ENCODE data around the gene PPP1R12B.
"Not testable (repeated sequence)": the region's sequence is repeated elsewhere in the genome, so short reads cannot be mapped to it uniquely, and the experiment has no call there.

The PPP1R12B gene

DNA sequence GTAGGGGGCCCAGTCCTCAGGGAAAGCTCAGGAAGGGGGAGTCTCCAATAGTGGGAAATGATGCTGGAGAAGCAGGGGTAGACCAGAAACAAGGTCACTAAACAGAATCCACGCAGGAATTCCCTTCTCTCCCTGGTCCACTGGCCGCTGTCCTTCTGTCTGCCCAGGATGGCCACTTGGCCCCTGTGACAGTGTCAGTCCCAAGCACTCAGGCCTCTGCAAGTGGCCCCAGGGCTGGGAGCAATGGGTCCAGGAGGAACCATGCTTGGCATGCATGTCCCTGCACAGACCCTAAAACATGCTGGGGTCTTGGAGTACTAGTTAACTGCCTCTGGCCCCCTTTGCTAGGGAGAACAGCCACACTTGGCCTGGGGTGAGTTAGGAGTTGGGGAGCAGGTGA lies 271.5 kb downstream of the PPP1R12B start:
- DNase-seq = not testable (repeated sequence)

DNA sequence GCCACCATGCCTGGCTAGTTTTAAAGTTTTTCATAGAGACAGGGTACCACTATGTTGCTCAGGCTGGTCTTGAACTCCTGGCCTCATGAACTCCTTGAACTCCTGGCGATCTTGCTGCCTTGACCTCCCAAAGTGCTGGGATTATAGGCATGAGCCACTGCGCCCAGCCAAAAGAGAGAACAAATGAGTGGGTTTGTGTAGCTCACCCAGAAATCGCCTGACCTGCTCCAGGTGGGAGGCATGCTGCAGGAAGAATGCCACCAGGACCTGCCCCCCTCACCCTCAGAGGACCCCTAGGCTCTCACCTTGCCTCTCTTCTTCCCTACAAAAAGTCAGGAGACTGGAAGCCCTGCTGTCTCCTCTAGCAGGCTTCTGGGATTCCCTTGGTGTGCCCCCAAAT lies 272.9 kb downstream of the PPP1R12B start:
- no peak for DNase-seq

DNA sequence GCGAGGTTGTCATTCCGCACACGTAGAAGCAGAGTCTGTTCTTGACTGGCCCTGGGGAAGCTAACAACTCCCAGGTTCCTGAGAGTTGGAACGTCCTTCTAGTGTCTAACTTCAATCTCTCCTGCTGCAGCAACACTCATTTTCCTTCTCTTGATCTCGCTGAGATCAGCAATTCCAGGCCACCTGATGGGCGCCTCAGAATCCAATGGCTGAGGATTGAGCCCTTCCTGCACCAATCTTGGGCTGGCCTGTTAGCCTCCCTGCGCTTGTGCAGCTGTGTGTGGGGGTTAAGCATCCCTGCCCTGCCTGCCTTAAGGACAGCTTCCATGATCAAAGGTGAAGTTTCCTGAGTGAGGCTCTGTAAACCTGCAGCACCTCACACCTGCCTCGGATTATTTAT lies 273.9 kb downstream of the PPP1R12B start:
- DNase-seq = no peak

DNA sequence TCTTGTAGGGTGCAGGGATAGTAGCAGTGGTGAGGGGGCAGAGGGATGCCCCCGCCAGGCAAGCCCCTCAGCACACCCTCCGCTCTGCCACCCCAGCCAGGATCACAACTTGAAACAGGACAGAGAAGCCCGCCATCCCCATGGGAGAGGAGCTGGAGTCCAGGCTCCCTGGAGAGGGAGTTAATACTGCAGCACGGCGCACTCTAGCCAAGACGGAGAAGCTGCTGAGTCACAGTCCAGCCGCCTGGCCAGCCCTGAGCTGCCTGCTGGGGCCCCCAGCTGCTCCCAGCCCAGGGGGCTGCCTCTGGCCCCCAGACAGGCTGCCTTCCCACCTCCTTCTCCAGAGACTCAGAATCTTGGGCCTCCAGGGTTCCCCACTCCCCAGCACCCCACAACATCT lies 274.6 kb downstream of the PPP1R12B start:
- DNase-seq = no peak

DNA sequence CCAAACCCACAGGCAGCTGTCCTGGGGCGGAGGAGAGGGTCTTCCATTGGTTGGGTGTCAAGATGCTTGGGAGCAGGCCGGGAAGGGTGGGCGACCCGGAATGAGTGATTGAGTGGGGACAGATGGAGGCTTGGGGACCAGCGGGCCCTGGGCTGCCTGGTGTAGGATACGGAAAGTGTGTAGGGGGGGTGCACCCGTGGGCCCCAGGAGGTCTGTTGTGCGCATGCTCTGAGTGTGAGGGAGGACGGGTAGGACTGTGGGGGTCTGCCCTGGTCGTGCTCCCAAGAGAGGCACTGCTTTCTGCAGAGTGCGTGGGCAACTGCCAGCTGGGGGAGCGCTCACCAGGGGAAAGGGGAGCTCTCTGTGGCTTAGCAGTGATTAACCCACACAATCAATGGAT lies 275.0 kb downstream of the PPP1R12B start:
- DNase-seq = not testable (repeated sequence)

DNA sequence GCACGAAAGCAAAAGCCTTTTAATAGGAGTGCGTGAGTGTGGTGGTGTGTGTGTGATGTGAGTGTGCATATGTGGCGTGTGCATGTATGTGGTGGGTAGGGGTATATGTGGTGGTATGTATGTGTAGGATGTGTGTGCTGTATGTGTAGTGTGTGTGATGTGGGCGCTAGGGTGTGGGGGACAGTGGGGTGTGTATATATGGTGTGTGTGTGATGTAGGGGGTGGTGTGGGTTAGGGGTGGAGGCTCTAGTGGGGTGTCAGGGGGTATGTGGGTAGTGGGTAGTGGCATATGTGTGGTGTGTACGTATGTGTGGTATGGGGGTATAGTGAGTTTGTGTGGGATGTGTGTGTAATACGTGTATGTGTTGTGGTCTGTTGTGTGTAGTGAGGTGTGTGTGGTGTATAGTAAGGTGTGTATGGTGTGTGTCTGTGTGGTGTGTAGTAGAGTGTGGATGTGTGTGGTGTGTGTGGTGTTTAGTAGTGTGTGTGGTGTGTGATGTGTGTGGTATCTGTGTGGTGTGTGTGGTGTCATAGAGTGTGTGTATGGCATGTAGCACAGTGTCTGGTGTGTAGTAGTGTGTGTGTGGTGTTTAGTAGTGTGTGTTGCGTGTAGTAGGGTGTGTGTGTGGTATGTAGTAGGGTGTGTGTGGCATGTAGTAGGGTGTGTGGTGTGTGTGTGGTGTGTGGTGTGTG lies 275.7 kb downstream of the PPP1R12B start:
- no peak for DNase-seq

DNA sequence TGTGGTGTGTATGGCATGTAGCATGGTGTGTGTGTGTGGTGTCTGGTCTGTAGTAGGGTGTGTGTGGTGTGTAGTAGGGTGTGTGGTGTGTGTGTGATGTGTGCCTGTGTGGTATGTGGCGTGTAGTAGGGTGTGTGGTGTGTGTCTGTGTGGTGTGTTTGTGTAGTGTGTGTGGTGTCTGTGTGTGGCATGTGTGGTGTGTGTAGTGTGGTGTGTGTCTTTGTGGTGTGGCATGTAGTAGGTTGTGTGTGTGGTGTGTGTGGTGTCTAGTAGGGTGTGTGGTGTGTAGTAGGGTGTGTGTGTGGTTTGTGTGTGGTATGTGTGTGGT lies 276.2 kb downstream of the PPP1R12B start:
- DNase-seq = no peak

DNA sequence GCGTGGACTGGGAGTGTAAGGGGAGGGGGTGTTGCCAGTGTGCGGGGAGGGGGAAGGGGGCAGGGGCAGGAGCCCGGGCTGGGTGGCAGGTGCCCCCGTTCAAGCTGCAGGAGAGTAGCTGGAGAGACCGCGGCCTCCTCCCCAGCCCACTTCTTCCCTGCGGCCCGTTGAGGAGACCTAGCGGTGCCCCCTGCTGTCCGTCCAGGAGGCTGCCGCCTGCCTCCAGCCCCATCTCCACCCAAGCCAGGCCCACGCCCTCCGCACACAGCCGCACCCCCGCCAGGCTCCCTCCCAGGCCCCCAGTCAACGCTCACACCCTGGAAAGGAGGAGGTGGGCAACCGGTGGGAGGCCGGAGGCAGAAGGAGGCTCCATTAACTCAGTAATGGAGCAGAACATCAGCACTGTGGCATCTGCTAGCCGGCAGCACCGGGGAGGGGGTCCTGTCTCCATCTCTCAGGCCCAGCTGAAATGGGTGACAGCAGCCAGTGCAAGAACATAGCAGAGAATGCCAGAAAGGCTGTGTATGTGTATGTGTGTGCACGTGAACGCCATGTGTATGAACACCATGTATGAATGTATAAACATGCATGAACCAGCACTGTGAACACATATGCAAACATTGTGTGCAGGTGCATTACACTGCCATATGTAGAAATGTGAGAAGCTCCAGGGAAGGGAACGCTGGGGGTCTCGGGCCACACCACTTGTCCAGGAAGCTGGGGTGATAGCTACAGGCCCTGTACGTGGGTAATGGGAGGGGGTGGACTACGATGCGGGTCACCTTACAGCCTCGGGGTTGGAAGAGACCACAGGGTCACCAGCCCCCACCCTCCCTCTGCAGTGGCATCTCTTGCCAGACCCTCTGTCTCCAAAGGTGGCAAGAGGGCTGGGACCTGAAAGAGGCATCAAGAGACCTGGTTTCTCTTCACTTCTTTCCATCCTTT lies 277.2 kb downstream of the PPP1R12B start:
- DNase-seq = peak; percentile 47

DNA sequence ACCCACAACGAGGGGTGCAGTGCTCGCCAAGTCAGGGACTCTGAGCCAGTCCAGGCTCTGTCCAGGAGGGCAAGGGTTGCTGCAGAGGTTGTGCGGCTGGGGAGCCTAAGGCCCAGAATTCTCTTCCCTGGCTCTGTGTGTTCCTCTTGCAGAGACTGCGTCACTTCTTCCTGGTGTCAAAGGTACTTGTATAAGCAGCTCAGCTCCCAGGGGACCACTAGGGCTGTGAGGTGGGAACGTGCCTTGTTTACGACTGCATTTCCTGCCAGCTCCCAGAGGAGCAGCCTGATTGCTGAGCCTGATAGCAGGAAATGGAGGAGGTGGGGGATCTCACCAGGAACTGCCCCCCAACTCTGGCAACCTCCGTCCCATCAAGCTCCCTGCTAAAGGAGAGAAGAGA lies 278.5 kb downstream of the PPP1R12B start:
- DNase-seq = not testable (repeated sequence)

DNA sequence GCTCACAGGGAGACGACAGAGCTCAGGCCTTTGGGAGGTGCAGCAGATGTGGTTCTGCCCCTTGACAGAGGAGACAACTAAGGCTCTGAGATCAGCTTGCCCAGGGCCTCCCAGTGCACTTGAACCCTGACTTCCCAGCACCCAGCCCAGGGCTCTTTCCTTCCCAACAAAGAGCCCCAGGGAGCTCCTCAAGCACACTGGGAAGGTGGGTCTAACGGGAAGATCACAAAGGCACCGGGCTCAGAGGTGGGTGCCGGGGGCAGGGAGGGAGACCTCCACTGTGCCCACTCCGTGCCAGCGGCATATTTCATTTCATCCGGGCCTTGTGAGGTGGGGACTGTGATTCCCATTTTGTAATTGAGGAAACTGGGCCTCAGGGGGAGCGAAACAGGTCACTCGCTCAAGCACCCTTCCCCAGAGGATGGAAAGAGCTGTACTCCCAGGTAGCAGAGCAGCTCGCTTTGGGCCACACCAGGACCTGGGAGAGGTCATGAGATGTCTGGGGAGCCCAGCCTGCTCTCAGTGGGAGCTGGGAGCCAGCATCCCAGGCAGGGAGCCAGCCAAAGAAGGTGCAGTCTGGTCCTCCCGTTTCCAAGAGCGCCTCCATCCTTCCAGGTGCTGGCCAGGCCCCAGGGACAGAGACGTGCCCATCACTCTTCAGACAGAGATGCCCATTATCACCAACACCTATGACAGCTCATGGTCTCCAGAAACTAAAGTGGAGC lies 279.5 kb downstream of the PPP1R12B start:
- DNase-seq = no peak

DNA sequence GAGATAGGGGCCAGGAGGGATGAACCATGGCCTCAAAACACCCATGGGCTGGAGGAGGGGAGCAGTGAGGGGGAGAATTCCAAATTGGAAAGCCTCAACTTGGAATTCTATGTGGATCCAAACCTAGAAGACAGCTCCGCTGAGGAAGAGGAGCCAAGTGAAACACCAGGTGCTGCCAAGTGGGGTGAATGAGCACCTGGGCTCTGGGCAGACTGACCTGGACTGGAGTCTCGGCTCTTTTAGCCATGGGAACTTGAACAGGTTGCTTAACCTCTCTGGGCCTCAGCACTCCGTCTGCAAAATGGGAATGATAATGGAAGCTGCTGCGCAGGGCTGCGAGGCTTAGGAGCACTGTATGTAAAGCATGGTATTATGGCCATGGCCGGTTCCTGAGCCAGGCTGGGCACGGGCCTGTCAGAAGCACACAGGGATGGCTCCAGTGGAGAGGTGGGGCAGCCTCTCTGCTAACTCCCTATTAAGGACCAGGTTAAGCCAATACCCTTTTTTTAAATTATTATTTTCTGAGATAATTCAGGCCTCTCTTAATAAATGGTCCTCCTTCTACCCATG lies 280.2 kb downstream of the PPP1R12B start:
- no peak for DNase-seq

DNA sequence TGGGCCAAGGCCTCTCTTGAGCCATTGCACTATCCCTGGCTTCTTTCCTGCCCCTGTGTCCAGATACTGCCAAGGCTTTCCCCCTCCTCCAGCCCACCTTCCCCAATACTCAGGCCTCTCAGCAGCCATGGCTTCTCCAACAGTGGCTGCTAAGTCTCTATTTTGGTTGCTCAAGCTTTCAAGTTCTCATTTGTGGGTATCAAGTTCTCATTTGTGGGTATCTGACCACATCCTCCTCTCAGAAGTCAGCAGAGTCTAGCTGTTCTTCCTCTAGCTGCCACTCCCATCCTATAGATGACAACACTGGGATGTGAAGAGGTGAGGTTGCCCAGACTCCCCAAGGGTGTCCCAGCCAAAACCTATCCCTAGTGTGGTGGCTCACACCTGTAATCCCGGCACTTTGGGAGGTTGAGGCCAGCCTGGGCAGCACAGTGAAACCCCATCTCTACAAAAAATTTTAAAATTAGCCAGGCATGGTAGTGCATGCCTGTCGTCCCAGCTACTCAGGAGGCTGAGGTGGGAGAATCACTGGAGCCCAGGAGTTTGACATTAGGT lies 280.8 kb downstream of the PPP1R12B start:
- not testable (repeated sequence) for DNase-seq

DNA sequence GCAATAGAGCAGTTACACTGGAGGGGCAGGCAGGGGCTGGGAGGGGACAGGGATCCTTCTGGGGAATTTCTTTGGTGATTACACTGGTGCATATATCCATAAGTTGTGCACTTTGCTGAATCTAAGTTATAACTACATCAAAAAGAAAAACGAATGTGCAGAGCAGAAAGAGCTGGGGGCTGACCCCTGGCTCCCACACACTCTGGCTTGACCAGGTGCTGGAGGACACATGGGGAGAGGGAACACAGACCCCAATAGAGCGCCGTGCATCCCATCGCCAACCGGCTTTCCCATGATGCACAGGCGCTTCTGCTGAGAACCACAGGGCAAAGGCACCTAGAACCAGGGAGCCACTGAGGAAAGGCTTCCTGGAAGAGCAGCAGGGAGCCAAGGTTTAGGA lies 281.6 kb downstream of the PPP1R12B start:
- DNase-seq = not testable (repeated sequence)

DNA sequence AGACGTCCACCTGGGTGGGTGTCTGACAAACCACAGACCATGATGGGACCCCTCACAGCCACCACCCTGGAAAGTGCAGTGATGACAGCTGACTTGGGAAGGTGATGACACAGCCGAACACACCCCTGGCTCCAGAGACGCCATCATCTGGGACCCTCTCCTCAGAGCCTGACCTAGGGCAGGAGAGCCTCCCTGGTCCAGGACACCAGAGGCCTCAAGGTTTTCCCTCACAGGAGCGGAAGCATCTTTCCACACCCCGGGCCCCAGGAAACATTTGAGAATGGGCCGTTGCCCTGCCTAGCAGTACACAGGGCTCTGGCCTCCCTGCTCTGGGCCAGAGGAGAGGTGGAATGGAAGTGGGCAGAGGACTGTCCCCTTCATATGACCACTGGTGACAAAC lies 282.0 kb downstream of the PPP1R12B start:
- no peak for DNase-seq

DNA sequence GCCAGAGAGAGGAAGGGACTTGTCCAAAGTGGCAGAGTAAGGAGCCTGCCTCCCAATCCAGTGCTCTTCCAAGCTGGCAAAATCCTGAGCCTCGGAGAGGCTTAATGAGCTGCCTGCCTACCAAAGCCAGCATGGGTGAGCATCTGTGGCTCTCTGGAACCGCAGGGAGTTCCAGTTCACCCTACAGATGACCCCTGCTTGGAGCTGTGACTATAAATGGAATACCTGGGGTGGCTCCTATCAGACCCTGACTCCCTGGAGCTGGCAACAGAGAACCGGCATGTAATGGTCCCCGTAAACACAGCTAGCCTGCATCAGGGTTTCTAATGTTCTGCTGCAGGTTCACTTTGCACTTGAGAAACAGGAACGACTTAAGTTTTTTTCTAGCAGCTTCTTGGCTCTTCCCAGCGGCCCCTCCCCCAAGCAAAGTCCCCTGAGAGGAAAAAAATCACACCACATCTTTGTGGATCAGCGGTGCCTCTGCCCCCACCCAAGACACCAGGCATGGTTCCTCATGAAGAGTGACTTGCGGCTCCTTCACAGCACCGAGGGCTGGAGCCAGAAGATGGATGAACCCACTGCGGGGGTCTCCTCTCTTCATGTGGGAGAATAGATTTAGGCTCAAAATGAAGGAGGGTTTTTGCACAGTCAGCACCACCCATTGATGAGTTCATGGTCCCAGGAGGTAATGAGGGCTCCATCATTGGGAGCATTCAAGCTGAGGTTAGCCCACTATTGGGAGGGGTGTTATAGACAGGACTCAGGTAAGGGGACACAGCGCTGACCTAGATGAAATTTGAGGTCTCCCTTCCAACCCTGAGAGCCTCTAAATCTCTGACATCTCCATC lies 282.8 kb downstream of the PPP1R12B start:
- DNase-seq = no peak

DNA sequence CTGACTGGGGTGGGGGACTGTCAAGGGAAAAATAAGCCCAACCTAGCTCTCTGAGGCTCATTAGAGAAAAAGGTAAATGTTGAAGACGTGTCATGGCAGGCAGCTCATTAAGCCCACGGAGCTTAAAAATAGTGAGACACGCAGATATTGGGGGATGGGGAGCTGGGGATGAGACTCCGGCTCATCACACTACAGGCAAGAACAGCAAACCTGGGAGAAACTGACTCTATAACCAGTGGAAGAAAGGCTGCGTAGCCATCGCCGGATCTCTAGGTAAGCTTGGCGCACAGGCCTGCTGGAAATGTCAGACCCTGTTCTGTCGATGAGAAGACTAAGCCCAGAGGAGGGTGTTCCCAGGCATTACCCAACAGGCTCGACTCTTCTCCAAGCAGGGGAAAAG lies 283.7 kb downstream of the PPP1R12B start:
- DNase-seq = no peak

DNA sequence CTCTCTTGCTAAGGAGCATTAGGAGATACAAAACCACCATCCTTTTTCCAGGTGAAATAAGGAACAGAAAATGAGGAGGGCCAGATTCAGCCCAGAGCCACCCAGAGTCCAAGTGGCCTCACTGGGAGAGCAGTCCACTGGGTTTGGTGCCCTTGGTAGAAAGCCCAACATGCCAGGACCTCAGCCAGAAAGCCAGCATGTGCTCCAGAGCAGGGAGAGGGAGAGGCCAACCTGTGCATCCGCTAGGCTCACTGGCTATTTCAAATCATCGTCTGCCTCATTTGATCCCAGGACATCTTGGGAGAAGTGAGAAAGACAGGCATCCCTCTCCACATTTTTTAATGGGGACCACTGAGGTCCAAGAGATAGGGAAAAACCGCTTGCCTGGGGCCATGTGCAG lies 287.7 kb downstream of the PPP1R12B start:
- not testable (repeated sequence) for DNase-seq

DNA sequence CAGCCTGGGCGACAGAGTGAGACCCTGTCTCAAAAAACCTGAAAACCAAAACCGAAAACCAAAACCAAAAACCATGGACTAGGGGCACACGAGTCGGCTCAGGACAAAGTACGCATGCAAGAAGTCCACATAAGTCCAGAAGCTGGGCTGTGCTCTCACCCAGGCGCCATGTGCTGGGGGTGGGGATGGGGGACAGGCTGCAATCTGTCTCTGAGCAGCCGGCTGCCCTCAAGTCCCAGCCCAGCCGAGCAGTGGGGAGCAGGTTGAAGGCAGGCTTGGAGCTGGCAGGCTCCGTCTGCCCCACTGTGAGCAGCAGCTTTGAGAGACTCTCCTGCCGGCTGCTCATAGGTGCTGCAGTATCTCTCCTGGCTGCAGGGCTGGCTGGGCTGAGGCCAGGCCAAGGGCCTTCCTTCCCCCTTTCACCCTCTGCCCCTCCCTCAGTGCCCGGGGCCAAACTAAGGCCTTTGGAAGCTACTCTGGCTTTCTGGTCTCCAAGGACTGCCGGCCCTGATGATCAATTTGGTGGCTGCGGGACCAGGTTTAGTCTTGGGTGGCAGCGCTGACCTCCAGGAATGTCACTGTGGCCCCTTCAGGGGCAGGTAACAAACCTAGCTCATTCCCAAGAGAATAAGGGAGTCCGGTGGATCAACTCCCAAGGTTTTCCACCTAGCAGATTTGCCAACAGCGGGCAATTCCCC lies 289.0 kb downstream of the PPP1R12B start:
- not testable (repeated sequence) for DNase-seq

DNA sequence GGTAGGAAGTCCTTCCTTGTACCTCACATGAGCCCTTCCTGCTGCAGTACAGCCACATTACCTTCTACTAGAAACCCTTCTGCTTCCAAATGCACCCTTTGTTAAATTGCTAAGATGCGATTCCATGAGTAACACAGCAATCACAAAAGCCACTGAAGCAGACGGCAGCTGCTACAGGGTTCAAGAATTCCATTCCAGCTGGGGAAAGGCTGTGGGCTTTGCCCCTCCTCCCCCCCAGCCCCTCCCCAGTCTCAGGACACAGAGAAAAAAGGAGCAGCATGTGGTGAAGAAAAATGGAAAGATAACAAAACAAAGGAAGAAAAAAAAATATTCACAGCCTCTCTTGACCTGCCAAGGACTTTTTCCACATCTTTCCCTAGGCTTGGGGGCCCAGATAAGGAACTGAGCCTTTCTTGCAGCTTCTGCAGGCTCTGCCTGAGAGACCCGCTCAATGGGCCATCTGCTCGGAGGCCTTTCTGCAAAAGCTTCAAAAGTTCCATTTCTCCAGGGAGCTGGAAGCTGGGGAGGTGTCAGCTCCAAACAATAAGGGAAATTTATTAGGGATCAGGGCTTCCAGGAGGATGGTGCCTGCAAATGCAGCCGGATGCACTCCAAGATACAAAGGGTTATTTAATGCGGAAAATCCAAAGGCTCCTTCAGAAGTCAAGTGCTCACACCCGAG lies 289.7 kb downstream of the PPP1R12B start:
- DNase-seq = no peak

DNA sequence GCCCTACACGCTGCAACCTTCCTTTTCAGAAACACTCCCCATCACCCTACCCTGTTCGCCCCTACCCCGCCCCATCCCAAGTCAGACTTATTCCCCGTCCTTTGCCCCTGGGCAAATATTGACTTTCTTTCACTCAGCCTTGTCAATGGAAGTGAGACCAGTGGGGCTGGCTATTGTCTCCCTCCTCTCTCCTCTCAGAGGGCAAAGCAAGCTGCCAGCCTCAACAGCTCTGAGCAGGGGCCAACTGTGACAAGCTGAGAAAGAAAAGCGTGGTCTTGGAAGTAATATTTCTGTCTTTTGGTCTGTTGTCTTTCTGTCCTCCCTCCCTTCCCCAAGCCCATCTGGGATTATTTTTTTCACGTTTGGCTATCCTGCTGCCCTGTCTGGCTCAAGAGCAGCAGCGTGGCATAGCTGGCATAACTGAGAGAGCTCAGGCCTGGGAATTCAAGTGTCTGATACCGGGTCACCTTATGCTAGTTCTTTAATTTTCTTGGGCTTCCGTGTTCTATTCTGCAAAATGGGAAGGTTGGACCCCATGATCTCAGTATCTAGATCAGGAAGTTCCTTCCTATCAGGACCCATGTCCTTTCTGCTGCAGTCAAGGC lies 290.3 kb downstream of the PPP1R12B start:
- DNase-seq = not testable (repeated sequence)

Measured in stimulated activated CD4-positive, alpha-beta T cell treated with anti-CD3 and anti-CD28 coated beads, Interleukin-12 subunit alpha, Interleukin-12 subunit beta, amount 100 ng/mL, for 4 hours (primary cell).